GM19035 (cell line): ENCODE measurements around the gene YARS2.

ENCODE experiments used
- ATAC-seq: cut with Tn5 transposase; IDR thresholded peaks from one replicate; pipeline ENCODE4 v1.9.1; 2021; ENCODE audit not compliant: unreplicated experiment

The YARS2 gene

GRCh38 chr12:32755654-32756475 lies at the start of gene YARS2:
Gene YARS2 (minus strand): TSS chr12:32755897. CDS start chr12:32755874, 23 bp downstream.
- peak; percentile 91 for ATAC-seq

- ATAC-seq = no peak
Measured at GRCh38 chr12:32804301-32804700, 48.6 kb upstream of the YARS2 start.

GRCh38 chr12:32801269-32801980 lies 45.7 kb upstream of the YARS2 start:
- ATAC-seq = no peak

- ATAC-seq = no peak
Measured at GRCh38 chr12:32794281-32794680, 38.6 kb upstream of the YARS2 start.

GRCh38 chr12:32789916-32790315 lies 34.2 kb upstream of the YARS2 start:
- ATAC-seq = no peak

- no peak for ATAC-seq
Measured at GRCh38 chr12:32789446-32789845, 33.7 kb upstream of the YARS2 start.

- no peak for ATAC-seq
Measured at GRCh38 chr12:32788405-32788804, 32.7 kb upstream of the YARS2 start.

GRCh38 chr12:32785557-32785956 lies 29.9 kb upstream of the YARS2 start:
- ATAC-seq = no peak

GRCh38 chr12:32783029-32783428 lies 27.3 kb upstream of the YARS2 start:
- ATAC-seq = no peak

GRCh38 chr12:32780071-32780470 lies 24.4 kb upstream of the YARS2 start:
- no peak for ATAC-seq

- no peak for ATAC-seq
Measured at GRCh38 chr12:32777691-32778175, 22.0 kb upstream of the YARS2 start.

GRCh38 chr12:32777159-32777558 lies 21.5 kb upstream of the YARS2 start:
- ATAC-seq = peak; percentile 61

- ATAC-seq = no peak
Measured at GRCh38 chr12:32776258-32776657, 20.6 kb upstream of the YARS2 start.

GRCh38 chr12:32773691-32774090 lies 18.0 kb upstream of the YARS2 start:
- no peak for ATAC-seq

GRCh38 chr12:32770141-32770540 lies 14.4 kb upstream of the YARS2 start:
- ATAC-seq = no peak

GRCh38 chr12:32768518-32768917 lies 12.8 kb upstream of the YARS2 start:
- no peak for ATAC-seq

- ATAC-seq = no peak
Measured at GRCh38 chr12:32765906-32766305, 10.2 kb upstream of the YARS2 start.

GRCh38 chr12:32761716-32762115 lies 6.0 kb upstream of the YARS2 start:
- ATAC-seq = no peak

GRCh38 chr12:32757157-32757556 lies 1.5 kb upstream of the YARS2 start:
- ATAC-seq = no peak

GRCh38 chr12:32756476-32757066 lies 874 bp upstream of the YARS2 start:
- ATAC-seq = no peak

- ATAC-seq = peak; percentile 61
Measured at GRCh38 chr12:32755051-32755653, 545 bp downstream of the YARS2 start.
